Right lobe of liver (tissue), 6 donors: Measurements from ENCODE around the gene NCAPD2. TPM values are rescaled to one million over a fixed set of nuclear protein-coding genes. Genes with fewer than 3 reads are reported as not detected.
"Not testable (repeated sequence)": the region's sequence is repeated elsewhere in the genome, so short reads cannot be mapped to it uniquely, and the experiment has no call there.

Experiments used
- ATAC-seq, 4 donors: fragments of 200-7000 bp; cut with Tn5 transposase; one replicate each; pipeline ENCODE4 v1.9.1; 2020; ENCODE audit warnings: mild to moderate bottlenecking in 4 of 4, moderate library complexity in 4 of 4
- DNase-seq, 3 donors: peaks; one replicate each; pipeline ENCODE4 v3.0.0-alpha.2; 2020
- H3K27ac ChIP-seq, 3 donors: fragments of 200-600 bp; one replicate each; pipeline ENCODE4 v1.8.0; 2022
- H3K27me3 ChIP-seq, 2 donors: fragments of 200-600 bp; one replicate each; pipeline ENCODE4 v1.8.0; 2022
- H3K36me3 ChIP-seq, 4 donors: fragments of 200-600 bp; sonication (generic) in 1 of 4; one replicate each; pipeline versions ENCODE4 v1.5.1 to v1.8.0; 2017 to 2022; ENCODE audit warnings: control low read depth in 1 of 4
- H3K4me1 ChIP-seq, 4 donors: fragments of 200-600 bp; sonication (generic) in 1 of 4; one replicate each; pipeline versions ENCODE4 v1.5.1 to v1.8.0; 2017 to 2022; ENCODE audit warnings: control low read depth in 1 of 4
- H3K4me3 ChIP-seq, 3 donors: fragments of 200-600 bp; one replicate each; pipeline ENCODE4 v1.8.0; 2022
- H3K9me3 ChIP-seq, 4 donors: fragments of 200-600 bp; sonication (generic) in 1 of 4; one replicate each; pipeline versions ENCODE4 v1.5.1 to v1.8.0; 2017 to 2022; ENCODE audit warnings: control low read depth in 1 of 4
- POLR2A ChIP-seq: fragments of 450-650 bp; IDR thresholded peaks from one replicate; pipeline ENCODE4 v1.6.1; 2017; ENCODE audit warnings: antibody characterized with exemption, mild to moderate bottlenecking
- WGBS: methylation state at CpG from one replicate; pipeline ENCODE4 v1.1.6; 2018; ENCODE audit warnings: low coverage, low lambda C conversion rate; ENCODE audit not compliant: insufficient coverage; ENCODE audit errors: missing lambda C conversion rate; 5-methylcytosine and 5-hydroxymethylcytosine counted together
- intact Hi-C, 2 donors: fragments of 100-400 bp; cut with DNase I; formaldehyde crosslinking; loops; one replicate each; pipeline versions ENCODE4 v1.11.2 to v1.14.1; 2022
- total RNA-seq, 6 experiments: library from RNA; depleted of rRNA in 2 of 6; stranded (reverse); fragments of >200 nt in 2 of 6; fragmentation: NEBNext Ultra II Directional in 3 of 6; extraction: Animal tissue kit (Norgen Biotek cat#: 25700) in 3 of 6; gene quantifications; one replicate each; pipeline versions ENCODE4 v1.1.0 to v1.2.4, GENCODE V29; 2016 to 2023
- TF ChIP-seq, protein P1 (sequence below), 4 donors: fragments of 200-600 bp in 3 of 4; fragments of 450-650 bp in 1 of 4; IDR thresholded peaks; one replicate each; pipeline versions ENCODE4 v1.5.1 to v1.8.0; 2016 to 2022; ENCODE audit warnings: antibody characterized with exemption in 4 of 4, mild to moderate bottlenecking in 2 of 4
- donor health status: DM: no; HTN: yes; CAD: no.
- donor health status: DM: no; HTN: no; CAD: no.
- donor health status: DM: no; HTN: no; CAD: no.
- donor health status: DM: no; HTN: yes; CAD: no.
- donor health status: DM: no; HTN: yes; CAD: no.

The NCAPD2 gene
- total RNA-seq, 6 experiments from 2014 or later = 6.2 to 40.9 (median 8.4) TPM

DNA sequence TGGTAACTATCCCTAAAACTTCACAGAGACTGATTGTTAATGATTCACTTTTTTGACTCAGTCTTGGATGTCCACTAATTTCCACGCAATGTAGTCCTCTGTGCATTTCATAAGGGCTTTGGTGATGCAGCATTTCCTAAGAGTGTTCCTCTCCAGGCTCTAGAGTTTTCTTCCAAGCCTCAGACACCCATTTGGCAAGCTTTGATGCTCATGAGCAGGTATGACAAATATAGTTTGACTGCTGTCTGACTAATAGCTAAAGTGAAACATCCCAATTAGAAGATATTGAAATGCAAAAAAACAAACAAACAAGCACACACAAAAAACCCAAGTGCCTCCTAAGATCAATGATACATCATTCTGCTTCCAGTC is 21.9 kb upstream of the NCAPD2 start:
- intact Hi-C loops = no loop called here
- DNase-seq = no peak
- WGBS = 30% methylated on average over 1 of the region's 1 CpG
- H3K27ac ChIP-seq = no peak overlapping the region
- H3K4me3 ChIP-seq = no peak overlapping the region
- no peak for TF ChIP-seq POLR2A
- TF ChIP-seq, protein P1, sequence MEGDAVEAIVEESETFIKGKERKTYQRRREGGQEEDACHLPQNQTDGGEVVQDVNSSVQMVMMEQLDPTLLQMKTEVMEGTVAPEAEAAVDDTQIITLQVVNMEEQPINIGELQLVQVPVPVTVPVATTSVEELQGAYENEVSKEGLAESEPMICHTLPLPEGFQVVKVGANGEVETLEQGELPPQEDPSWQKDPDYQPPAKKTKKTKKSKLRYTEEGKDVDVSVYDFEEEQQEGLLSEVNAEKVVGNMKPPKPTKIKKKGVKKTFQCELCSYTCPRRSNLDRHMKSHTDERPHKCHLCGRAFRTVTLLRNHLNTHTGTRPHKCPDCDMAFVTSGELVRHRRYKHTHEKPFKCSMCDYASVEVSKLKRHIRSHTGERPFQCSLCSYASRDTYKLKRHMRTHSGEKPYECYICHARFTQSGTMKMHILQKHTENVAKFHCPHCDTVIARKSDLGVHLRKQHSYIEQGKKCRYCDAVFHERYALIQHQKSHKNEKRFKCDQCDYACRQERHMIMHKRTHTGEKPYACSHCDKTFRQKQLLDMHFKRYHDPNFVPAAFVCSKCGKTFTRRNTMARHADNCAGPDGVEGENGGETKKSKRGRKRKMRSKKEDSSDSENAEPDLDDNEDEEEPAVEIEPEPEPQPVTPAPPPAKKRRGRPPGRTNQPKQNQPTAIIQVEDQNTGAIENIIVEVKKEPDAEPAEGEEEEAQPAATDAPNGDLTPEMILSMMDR (IDR thresholded peaks at IDR 0.05) = no peak
- no peaks in the 10 kb centered on the region for H3K27me3 ChIP-seq
- H3K36me3 ChIP-seq = no peaks in the 10 kb centered on the region
- H3K4me1 ChIP-seq = peaks cover 0 to 33% (median 14%) of the 10 kb centered on the region in 4 donors
- no peak for ATAC-seq
- H3K9me3 ChIP-seq = no peaks in the 10 kb centered on the region

DNA sequence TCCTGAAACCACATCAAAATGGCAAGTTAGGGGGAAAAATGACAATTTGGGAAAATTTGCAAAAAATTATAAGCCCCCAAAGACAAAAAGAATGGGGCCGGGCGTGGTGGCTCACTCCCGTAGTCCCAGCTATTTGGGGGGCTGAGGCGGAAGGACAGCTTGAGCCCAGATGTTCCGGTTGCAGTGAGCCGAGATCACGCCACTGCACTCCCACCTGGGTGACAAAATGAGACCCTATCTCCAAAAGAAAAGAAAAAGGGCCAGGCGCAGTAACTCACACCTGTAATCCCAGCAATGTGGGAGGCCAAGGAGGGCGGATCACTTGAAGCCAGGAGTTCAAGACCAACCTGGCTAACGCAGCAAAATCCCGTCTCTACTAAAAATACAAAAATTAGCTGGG is 21.4 kb upstream of the NCAPD2 start:
- Histone ChIP-seq H3K4me1 (peaks cover 0 to 28% (median 11%) of the 10 kb centered on the region in 4 donors), H3K27ac (no peak overlapping the region), H3K27me3 (no peaks in the 10 kb centered on the region), H3K36me3 (no peaks in the 10 kb centered on the region), H3K4me3 (no peak overlapping the region), H3K9me3 (no peaks in the 10 kb centered on the region)
- DNase-seq = no peak
- ATAC-seq = no peak
- TF ChIP-seq, protein P1 (IDR thresholded peaks at IDR 0.05) = no peak
- no peak for TF ChIP-seq POLR2A
- intact Hi-C loops = no loop called here
- WGBS = 76% methylated on average over 9 of the region's 11 CpGs

DNA sequence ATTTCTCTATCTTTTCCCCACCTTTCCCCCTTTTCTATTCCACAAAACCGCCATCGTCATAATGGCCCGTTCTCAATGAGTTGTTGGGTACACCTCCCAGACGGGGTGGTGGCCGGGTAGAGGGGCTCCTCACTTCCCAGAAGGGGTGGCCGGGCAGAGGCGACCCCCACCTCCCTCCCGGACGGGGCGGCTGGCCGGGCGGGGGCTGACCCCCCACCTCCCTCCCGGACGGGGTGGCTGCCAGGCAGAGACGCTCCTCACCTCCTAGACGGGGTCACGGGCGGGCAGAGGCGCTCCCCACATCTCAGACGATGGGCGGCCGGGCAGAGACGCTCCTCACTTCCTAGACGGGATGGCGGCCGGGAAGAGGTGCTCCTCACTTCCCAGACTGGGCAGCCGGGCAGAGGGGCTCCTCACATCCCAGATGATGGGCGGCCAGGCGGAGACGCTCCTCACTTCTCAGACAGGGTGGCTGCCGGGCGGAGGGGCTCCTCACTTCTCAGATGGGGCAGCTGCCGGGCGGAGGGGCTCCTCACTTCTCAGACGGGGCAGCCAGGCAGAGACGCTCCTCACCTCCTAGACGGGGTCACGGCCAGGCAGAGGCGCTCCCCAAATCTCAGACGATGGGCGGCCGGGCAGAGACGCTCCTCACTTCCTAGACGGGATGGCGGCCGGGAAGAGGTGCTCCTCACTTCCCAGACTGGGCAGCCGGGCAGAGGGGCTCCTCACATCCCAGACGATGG is 18.5 kb upstream of the NCAPD2 start:
- H3K27ac ChIP-seq, H3K4me3 ChIP-seq, H3K4me1 ChIP-seq, H3K36me3 ChIP-seq, DNase-seq, H3K9me3 ChIP-seq, ATAC-seq, H3K27me3 ChIP-seq, intact Hi-C loops: not testable (repeated sequence)
- 100% methylated on average over 3 of the region's 48 CpGs for WGBS

DNA sequence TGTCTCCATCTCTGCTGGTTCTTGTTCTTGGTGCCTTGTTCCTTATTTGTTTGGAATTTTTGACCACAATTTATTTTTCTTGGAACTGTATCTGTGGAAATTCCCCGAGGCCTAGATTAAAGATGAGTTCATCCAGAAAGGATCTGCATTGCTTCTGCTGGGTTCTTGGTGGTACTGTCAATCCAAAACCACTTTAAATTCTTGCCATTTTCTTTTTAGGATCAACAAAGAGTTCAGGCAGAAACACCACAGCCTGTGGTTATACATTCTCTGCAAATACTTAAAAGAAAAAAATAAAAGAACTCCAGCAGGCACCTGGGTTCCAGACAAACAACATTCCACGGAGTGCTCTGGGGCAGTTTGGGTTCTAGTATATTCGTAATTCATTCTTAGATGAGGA is 17.4 kb upstream of the NCAPD2 start:
- H3K27ac ChIP-seq = no peak overlapping the region
- DNase-seq = no peak
- no peak for ATAC-seq
- H3K27me3 ChIP-seq = no peaks in the 10 kb centered on the region
- H3K36me3 ChIP-seq = no peaks in the 10 kb centered on the region
- no peak overlapping the region for H3K4me3 ChIP-seq
- intact Hi-C loops = no loop called here
- WGBS = 68% methylated on average over 3 of the region's 3 CpGs
- TF ChIP-seq, protein P1 (IDR thresholded peaks at IDR 0.05) = no peak
- TF ChIP-seq POLR2A = no peak
- H3K4me1 ChIP-seq = peaks cover 0 to under 1% (median 0%) of the 10 kb centered on the region in 4 donors
- H3K9me3 ChIP-seq = no peaks in the 10 kb centered on the region

DNA sequence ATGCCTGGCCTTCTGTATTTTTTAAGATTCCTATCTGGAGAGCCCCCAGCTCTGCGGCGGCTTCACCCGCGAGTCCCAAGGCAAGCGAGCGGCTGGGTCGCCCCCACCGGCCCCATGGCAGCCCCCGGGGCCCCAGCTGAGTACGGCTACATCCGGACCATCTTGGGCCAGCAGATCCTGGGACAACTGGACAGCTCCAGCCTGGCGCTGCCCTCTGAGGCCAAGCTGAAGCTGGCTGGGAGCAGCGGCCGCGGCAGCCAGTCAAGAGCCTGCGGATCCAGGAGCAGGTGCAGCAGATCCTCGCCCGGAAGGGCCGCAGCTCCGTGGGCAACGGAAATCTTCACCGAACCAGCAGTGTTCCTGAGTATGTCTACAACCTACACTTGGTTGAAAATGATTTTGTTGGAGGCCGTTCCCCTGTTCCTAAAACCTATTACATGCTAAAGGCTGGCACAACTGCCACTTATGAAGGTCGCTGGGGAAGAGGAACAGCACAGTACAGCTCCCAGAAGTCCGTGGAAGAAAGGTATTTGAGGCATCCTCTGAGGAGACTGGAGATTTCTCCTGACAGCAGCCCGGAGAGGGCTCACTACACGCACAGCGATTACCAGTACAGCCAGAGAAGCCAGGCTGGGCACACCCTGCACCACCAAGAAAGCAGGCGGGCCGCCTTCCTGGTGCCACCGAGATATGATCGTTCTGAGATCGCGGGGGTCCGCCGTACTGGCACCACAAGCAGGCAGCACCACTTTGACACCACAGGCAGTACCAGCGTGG is 16.1 kb upstream of the NCAPD2 start:
- intact Hi-C loops, H3K36me3 ChIP-seq, H3K4me1 ChIP-seq, H3K4me3 ChIP-seq, H3K27me3 ChIP-seq, H3K9me3 ChIP-seq, H3K27ac ChIP-seq, DNase-seq: not testable (repeated sequence)
- WGBS = 92% methylated on average over 10 of the region's 37 CpGs
- ATAC-seq = peak in 1 of 4 donors; percentile 33
